Esophagus (tissue), 2 donors: Measurements from ENCODE around the gene NDFIP2. TPM values are rescaled to one million over a fixed set of nuclear protein-coding genes. Genes with fewer than 3 reads are reported as not detected.

ENCODE experiments used
- H3K27ac ChIP-seq, 2 donors: one replicate each; pipeline ENCODE4 v1.5.1; 2013; ENCODE audit warnings: low read depth in 2 of 2, mild to moderate bottlenecking in 2 of 2, inconsistent platforms in 1 of 2, low read length in 1 of 2, moderate library complexity in 1 of 2
- H3K27me3 ChIP-seq, 2 donors: one replicate each; pipeline ENCODE4 v1.6.1; 2013; ENCODE audit warnings: low read length in 2 of 2, control low read depth in 1 of 2, mild to moderate bottlenecking in 1 of 2; ENCODE audit not compliant: insufficient read depth in 2 of 2, control insufficient read depth in 1 of 2
- H3K36me3 ChIP-seq, 2 donors: one replicate each; pipeline ENCODE4 v1.6.1; 2013; ENCODE audit warnings: low read length in 1 of 2; ENCODE audit not compliant: control insufficient read depth in 2 of 2, insufficient read depth in 2 of 2
- H3K4me1 ChIP-seq, 2 donors: one replicate each; pipeline ENCODE4 v1.6.1; 2013; ENCODE audit warnings: low read length in 1 of 2; ENCODE audit not compliant: control insufficient read depth in 2 of 2, insufficient read depth in 2 of 2
- H3K4me3 ChIP-seq, 2 donors: one replicate each; pipeline ENCODE4 v1.5.1; 2013; ENCODE audit warnings: low read length in 2 of 2, mild to moderate bottlenecking in 2 of 2, low read depth in 1 of 2, moderate library complexity in 1 of 2
- H3K9me3 ChIP-seq, 2 donors: one replicate each; pipeline ENCODE4 v1.6.1; 2013; ENCODE audit warnings: mild to moderate bottlenecking in 2 of 2, low read depth in 1 of 2, low read length in 1 of 2, moderate library complexity in 1 of 2; ENCODE audit not compliant: control insufficient read depth in 2 of 2, insufficient read depth in 1 of 2
- WGBS, 2 donors: extraction: QIAGEN DNeasy Blood & Tissue Kit; methylation state at CpG; one replicate each; pipeline ENCODE4 v1.1.7; 2013; 5-methylcytosine and 5-hydroxymethylcytosine counted together
- polyA plus RNA-seq, 2 donors: library from polyadenylated mRNA; stranded (reverse); fragments of 200-250 nt; gene quantifications; one replicate each; pipeline ENCODE4 v1.2.3, GENCODE V29; 2013
- donor health status: healthy with polysubstance abuse.
- donor health status: Bipolar disorder and iron deficiency.

NDFIP2 gene
- polyA plus RNA-seq, 2 donors: 37.5 to 45.5 TPM

DNA sequence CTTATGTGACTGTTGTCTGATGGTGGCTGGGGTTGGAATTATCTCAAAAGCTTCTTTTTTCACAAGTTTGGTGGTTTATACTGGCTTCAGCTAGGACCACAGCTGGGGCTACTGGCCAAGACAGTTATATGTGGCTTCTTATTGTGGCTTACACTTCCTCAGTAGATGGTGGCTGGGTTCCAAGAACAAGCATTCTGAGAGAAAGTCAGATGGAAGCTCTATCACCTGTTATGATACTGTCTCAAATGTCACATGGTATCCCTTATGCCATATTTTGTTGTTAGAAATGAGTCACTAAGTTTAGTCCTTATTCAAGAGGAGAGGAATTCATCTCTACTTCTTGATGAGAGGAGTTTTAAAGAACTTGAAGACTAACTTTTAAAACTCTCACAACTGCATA lies 41.6 kb downstream of the NDFIP2 start:
- H3K27me3 ChIP-seq: no peaks in the 10 kb centered on the region
- H3K4me1 ChIP-seq: no peaks in the 10 kb centered on the region
- no peaks in the 10 kb centered on the region for H3K36me3 ChIP-seq
- no peak overlapping the region for H3K27ac ChIP-seq
- no peak overlapping the region for H3K4me3 ChIP-seq
- no peaks in the 10 kb centered on the region for H3K9me3 ChIP-seq

DNA sequence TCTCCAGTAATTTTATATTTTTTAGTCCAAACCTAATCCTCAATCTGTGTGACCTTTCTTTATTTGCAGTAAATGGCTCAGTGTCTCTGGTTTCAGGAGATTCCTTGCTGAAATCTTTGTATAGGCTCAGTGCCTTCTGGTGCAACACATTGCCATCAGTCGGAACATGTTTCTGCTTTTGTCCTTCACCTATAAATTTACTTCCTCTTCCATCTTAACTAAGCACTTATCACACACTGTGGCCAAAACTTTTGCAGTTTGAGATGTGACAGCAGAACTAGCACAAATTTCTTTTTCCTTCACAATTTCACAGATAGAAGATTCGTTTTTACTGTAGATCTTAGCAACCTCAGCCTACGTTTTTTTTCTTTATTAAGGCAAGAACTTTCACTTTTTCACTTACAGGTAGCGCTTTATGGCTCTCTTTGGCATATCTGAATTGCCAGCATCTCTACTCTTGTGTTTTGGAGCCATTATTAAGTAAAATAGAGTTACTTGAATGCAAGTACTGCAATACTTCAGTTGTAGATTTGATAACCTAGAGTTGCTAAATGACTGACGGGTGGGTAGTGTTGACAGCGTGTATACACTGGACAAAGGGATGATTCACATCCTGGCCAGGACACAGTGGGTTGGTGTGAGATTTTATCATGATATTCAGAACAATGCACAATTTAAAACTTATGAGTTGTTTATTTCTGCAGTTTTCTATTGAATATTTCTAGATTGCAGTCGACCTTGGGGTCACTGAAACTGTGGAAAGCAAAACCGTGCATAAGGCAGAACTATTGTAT lies 44.3 kb downstream of the NDFIP2 start:
- no peaks in the 10 kb centered on the region for H3K36me3 ChIP-seq
- no peaks in the 10 kb centered on the region for H3K4me1 ChIP-seq
- 74 to 77% methylated on average over 8 of the region's 8 CpGs for WGBS, 2 donors
- no peaks in the 10 kb centered on the region for H3K9me3 ChIP-seq
- H3K4me3 ChIP-seq: no peak overlapping the region
- no peaks in the 10 kb centered on the region for H3K27me3 ChIP-seq
- H3K27ac ChIP-seq: no peak overlapping the region

DNA sequence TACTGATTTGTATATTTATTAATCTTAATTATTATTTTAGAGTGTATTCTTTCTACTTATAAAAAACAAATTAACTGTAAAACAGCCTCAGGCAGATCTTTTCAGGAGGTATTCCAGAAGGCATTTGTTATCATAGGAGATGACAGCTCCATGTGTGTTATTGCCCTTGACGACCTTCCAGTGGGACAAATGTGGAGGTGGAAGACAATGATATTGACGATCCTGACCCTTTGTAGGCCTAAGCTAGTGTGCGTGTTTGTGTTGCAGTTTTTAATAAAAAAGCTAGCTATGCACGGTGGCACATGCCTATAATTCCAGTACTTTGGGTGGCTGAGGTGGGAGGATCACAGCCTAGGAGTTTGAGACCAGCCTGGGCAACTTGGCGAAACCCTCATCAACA lies 46.7 kb downstream of the NDFIP2 start:
- no peaks in the 10 kb centered on the region for H3K36me3 ChIP-seq
- no peak overlapping the region for H3K4me3 ChIP-seq
- no peaks in the 10 kb centered on the region for H3K27me3 ChIP-seq
- H3K27ac ChIP-seq: no peak overlapping the region
- 76 to 77% methylated on average over 5 of the region's 5 CpGs for WGBS, 2 donors
- no peaks in the 10 kb centered on the region for H3K4me1 ChIP-seq
- no peaks in the 10 kb centered on the region for H3K9me3 ChIP-seq

DNA sequence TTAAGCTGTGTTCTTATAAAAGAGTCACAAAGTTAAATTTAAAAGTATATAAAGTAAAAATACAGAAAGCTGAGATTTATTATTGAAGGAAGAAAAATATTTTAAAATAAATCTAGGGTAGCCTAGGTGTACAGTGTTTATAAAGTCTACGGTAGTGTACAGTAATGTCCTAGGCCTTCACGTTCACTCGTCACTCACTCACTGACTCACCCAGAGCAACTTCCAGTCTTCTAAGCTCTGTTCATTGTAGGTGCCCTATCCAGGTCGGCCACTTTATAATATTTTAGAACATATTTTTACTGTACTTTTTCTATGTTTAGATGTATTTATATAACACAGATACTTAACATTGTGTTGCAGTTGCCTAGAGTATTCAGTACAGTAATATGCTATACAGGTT lies 47.4 kb downstream of the NDFIP2 start:
- Histone ChIP-seq H3K27ac (no peak overlapping the region), H3K36me3 (no peaks in the 10 kb centered on the region), H3K4me3 (no peak overlapping the region), H3K27me3 (no peaks in the 10 kb centered on the region), H3K9me3 (no peaks in the 10 kb centered on the region), H3K4me1 (no peaks in the 10 kb centered on the region)
- WGBS, 2 donors: 74 to 86% methylated on average over 4 of the region's 4 CpGs

DNA sequence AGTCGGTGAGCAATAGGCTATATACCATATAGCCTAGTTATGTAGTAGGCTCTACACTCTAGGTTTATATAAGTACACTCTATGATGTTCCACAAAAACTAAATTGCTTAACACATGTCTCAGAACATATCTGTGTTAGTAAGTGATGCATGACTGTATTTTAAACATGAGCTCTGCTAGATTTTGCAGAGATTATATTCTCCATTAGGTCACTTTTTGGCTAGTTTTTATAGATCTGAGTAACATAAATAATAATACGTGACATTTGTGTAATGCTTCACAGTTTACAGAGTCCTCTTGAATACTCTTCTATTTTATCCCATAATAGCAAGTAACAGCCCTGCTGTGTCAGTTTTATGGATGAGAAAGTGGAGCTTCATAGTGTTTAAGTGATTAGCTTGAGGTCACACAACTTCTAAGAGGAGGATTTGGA lies 47.8 kb downstream of the NDFIP2 start:
- H3K36me3 ChIP-seq: no peaks in the 10 kb centered on the region
- H3K27me3 ChIP-seq: no peaks in the 10 kb centered on the region
- no peaks in the 10 kb centered on the region for H3K9me3 ChIP-seq
- no peaks in the 10 kb centered on the region for H3K4me1 ChIP-seq
- H3K4me3 ChIP-seq: no peak overlapping the region
- WGBS, 2 donors: 61 to 75% methylated on average over 2 of the region's 2 CpGs
- H3K27ac ChIP-seq: no peak overlapping the region

DNA sequence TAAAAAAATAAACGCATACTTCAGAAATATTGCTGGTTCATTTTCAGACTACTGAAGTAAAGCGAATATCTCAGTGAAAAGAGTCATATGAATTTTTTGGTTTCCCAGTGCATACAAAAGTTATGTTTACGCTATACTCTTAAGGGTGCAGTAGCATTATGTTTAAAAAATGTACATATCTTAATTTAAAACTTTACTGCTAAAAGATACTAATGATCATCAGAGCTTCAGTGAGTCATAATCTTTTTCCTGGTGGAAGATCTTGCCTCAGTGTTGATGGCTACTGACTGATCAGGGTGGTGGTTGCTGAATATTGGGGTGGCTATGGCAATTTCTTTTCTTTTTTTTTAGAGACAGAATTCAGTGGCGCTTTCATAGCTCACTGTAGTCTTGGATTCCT lies 48.9 kb downstream of the NDFIP2 start:
- WGBS, 2 donors: 96% methylated on average over 4 of the region's 4 CpGs
- Histone ChIP-seq H3K9me3 (no peaks in the 10 kb centered on the region), H3K27ac (no peak overlapping the region), H3K27me3 (no peaks in the 10 kb centered on the region), H3K4me1 (peaks cover 0 to 2% of the 10 kb centered on the region in 2 donors), H3K4me3 (no peak overlapping the region), H3K36me3 (no peaks in the 10 kb centered on the region)

DNA sequence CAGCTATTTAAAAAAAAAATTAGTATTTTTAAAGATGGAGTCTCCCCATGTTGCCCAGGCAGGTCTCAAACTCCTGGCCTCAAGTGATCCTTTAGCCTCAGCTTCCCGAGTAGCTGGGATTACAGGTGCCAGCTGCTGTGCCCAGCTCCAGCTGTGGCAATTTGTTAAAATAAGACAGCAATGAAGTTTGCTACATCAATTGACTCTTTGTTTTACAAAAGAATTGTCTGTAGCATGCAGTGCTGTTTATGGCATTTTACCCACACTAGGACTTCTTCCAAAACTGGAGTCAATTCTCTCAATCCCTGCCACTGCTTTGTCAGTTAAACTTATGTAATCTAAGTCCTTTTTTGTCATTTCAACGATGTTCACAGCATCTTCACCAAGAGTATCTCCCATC lies 49.3 kb downstream of the NDFIP2 start:
- Histone ChIP-seq H3K4me3 (no peak overlapping the region), H3K27ac (no peak overlapping the region), H3K27me3 (no peaks in the 10 kb centered on the region), H3K9me3 (no peaks in the 10 kb centered on the region), H3K36me3 (no peaks in the 10 kb centered on the region), H3K4me1 (peaks cover 0 to 2% of the 10 kb centered on the region in 2 donors)
- 60 to 68% methylated on average over 2 of the region's 2 CpGs for WGBS, 2 donors

DNA sequence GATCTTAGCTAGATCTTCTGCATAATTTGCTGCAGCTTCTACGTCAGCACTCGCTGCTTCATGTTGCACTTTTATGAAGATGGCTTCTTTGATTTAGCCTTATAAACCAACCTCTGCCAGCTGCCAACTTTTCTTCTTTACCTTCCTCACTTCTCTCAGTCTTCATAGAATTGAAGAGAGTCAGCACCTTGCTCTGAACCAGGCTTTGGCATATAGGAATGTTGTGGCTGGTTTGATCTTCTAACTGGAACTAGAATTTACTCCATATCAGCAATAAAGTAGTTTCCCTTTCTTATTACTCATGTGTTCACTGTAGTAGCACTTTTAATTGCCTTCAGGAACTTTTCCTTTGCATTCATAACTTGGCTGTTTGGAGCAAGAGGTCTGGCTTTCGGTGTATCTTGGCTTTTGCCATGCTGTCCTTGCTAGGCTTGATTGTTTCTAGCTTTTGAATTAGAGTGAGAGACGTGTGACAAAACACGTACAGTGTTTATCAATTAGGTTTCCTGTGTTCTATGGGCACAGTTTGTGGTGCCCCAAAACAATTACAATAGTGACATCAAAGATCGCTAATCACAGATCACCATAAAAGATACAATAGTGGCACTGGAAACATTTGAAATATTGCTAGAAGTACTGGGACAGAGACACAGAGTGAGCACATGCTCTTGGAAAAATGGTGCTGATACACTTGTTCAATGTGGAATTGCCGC lies 50.7 kb downstream of the NDFIP2 start:
- Histone ChIP-seq H3K4me3 (no peak overlapping the region), H3K27me3 (no peaks in the 10 kb centered on the region), H3K36me3 (no peaks in the 10 kb centered on the region), H3K4me1 (peaks cover 0 to 2% of the 10 kb centered on the region in 2 donors), H3K9me3 (no peaks in the 10 kb centered on the region), H3K27ac (no peak overlapping the region)
- 92 to 94% methylated on average over 7 of the region's 7 CpGs for WGBS, 2 donors

DNA sequence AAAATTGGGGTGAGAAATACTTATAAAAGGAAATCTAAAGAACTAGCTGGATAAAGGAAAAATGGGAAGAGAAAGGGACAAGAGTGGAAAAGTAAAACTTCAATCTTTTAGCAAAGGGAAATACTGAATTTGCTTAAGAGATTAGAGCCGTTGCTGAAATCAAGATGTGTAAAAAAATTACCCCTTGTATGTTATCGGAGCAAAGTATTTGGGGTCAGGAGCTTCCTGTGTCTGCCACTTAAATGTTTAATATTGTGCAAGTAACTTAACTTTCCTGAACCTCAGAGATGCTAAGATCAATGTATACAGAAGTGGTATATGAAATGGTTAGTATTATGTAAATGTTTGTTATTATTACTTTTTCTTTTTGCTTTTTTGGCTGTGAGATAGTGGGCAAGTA lies 51.6 kb downstream of the NDFIP2 start:
- Histone ChIP-seq H3K4me1 (peaks cover 0 to 2% of the 10 kb centered on the region in 2 donors), H3K36me3 (no peaks in the 10 kb centered on the region)
- 79 to 82% methylated on average over 2 of the region's 2 CpGs for WGBS, 2 donors

More for the DNA sequence above, 51.6 kb downstream of the NDFIP2 start:
- Histone ChIP-seq H3K27ac (no peak overlapping the region), H3K9me3 (no peaks in the 10 kb centered on the region), H3K27me3 (no peaks in the 10 kb centered on the region), H3K4me3 (no peak overlapping the region)
